Stimulated activated CD8-positive, alpha-beta memory T cell treated with anti-CD3 and anti-CD28 coated beads, Interleukin-2, amount 100 ng/mL, for 48 hours (primary cell): ENCODE results near the gene EIF3K.

Experiments
- DNase-seq, 2 donors: peaks; one replicate each; pipeline ENCODE4 v3.0.0-alpha.2; 2020; ENCODE audit warnings: low read depth in 2 of 2

EIF3K gene

GRCh38 chr19:38649305-38650171 is 30.6 kb downstream of the EIF3K start:
- no peak for DNase-seq

DNA sequence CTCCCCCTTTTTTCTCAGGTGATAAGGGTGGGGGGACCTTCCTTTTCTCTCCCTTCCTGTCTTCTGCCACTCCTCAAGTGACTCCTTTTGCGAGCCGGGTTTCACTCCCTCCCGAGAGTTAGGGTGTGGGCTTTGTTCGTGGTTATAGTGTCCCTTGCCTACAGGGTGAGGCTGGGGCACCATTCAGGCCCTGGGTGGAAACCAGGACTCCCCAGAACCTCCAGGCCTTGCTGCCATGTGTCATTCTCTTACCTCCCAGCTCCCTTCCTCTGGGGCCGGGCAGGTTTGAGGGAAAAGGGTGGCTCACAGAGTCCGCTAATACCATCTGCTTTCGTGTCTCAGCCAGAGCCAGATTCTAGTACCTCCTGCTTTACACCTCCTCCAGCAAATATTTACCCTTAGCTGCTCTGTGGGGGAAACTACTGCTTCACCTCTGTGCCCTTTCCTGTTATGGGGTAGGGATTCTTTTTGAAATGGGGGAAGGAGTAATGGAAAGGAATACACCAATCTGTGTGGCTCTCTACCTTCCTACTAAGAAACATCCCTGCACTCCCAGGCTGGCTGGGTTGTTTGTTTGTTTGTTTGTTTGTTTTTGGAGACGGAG is 31.3 kb downstream of the EIF3K start:
- no peak for DNase-seq

DNA sequence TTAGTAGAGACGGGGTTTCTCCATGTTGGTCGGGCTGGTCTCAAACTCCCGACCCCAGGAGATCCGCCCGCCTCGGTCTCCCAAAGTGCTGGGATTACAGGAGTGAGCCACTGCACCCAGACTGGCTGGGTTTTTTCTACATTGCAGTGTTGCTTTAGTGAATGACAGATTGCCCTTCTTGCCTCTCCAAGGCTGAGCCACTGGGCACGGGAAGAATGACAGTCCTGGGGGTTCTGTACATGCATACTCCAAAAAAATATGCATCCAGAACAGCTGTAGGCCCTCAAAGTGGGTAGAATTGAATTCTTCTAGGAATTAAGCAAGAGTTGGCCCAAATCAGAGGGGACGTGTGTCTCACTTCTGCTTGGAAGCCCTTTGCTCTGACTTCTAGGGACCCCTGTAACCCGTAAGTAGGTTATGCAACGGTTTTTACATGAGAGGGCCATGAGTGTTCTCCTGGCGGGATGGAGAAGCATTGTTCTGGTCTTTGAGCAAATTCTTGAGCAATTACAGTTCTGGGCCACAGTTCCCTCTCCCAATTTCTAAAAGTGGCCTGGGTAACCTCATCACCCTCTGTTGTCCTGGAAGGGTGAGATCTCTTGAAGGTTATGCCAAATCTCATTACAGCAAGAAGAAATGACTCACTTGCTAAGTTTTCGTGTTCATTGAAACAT is 32.1 kb downstream of the EIF3K start:
- no peak for DNase-seq

GRCh38 chr19:38653028-38653571 is 34.1 kb downstream of the EIF3K start:
- no peak for DNase-seq

GRCh38 chr19:38654628-38655055 is 35.7 kb downstream of the EIF3K start:
- no peak for DNase-seq

- no peak for DNase-seq
These were observed 36.3 kb downstream of the EIF3K start for GRCh38 chr19:38655148-38655824.

- DNase-seq, result no peak
These were observed 37.4 kb downstream of the EIF3K start for GRCh38 chr19:38656171-38656981.

GRCh38 chr19:38657633-38658222 is 38.7 kb downstream of the EIF3K start:
- DNase-seq, result no peak

- DNase-seq, result no peak
These were observed 39.7 kb downstream of the EIF3K start for GRCh38 chr19:38658462-38659306.

- no peak for DNase-seq
These were observed 41.7 kb downstream of the EIF3K start for GRCh38 chr19:38660724-38661123.

GRCh38 chr19:38661136-38661535 is 42.1 kb downstream of the EIF3K start:
- DNase-seq, result no peak

- DNase-seq, result no peak
These were observed 43.0 kb downstream of the EIF3K start for GRCh38 chr19:38661996-38662395.

DNA sequence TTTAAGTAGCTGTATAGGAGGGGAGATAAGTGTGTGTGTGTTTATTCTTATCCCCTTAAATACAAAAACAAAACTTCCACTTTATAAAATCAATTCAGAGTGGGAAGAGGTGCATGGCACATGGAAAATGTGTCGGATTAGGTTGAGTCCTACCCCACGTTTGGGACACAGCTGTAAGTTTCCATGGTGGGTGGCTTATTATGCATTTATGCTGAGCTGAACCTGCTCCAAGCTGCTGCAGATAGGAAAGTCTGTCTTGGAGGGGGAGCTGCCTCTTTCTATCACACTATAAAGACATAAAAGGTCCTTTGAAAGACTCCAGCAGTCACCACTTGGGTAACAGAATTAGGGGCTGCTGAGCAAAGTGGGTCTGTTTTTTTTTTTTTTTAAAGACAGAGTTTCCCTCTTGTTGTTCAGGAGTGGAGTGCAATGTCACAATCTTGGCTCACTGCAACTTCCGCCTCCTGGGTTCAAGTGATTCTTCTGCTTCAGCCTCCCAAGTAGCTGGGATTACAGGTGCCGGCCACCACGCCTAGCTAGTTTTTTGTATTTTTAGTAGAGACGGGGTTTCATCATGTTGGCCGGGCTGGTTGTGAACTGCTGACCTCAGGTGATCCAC is 43.7 kb downstream of the EIF3K start:
- no peak for DNase-seq

- no peak for DNase-seq
These were observed 44.2 kb downstream of the EIF3K start for GRCh38 chr19:38663156-38663651.

- no peak for DNase-seq
These were observed 45.0 kb downstream of the EIF3K start for GRCh38 chr19:38663957-38664502.

DNA sequence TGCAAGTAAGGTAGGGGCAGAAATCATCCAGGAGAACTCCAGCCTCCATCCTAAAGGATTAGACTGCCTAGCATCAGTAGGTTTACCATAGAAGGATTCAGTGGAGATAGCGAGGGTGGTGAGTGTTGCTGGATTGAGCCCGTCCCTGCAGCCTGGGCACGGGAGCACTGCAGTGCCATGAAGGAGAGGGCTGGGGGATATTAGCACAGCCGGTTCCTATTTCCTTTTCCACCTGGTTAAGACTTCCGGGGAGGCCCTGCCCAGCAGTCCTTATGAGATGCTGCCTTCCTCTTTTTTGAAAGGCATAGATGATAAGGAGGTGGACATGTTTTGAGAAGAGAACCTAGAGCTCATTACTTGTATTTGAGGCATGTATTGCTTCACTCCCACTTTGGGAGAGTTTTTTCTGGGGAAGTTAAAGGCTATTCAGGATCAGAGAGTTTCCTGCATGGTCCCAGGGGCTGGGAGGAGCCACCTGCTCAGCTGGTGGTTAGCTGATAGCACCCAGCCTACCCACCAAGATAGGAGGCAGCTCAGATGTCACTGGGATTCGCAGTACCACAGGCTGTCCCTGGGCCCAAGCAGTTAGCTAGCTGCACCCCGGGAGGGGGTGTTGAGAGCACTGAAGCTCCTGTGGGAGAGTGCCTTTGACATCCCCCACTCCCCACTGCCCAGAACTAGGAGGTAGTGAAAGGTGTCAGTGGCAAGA is 45.7 kb downstream of the EIF3K start:
- DNase-seq, result no peak

DNA sequence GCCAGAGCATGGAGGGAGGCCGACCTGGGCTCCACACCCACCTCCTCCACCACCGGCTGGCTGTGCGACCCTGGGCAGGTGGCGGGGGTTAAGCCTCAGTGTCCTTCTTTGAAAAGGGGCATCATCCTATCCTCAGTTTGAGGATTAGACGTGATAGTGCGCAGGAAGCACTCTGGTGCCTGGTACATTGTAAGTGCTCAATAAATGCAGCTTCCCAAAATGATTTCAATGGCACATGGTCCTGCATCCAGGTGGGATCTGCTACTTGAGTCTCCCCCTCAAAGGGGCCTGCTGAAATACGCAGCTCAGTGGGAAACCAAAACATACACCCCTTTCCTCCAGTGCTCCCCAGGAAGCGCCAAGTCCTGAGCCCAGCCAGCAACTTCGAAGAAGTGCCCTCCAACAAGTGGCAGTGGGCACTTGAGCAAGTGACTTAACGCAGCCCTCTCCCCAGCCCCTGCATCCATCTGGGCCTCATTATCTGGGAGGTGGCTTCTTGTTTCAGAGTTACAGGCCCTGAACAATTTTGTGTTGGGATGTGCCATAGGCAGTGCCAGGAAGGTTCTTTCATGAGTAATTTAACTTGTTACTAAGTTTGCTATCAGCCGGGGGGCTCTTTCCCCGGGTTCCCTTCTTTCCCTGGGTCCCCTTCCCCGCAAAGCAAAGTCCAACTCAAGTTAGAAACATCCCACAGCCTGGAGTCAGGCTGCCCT is 46.4 kb downstream of the EIF3K start:
- no peak for DNase-seq
